Measurements from ENCODE around the gene KMT5B.

Gene KMT5B

DNA sequence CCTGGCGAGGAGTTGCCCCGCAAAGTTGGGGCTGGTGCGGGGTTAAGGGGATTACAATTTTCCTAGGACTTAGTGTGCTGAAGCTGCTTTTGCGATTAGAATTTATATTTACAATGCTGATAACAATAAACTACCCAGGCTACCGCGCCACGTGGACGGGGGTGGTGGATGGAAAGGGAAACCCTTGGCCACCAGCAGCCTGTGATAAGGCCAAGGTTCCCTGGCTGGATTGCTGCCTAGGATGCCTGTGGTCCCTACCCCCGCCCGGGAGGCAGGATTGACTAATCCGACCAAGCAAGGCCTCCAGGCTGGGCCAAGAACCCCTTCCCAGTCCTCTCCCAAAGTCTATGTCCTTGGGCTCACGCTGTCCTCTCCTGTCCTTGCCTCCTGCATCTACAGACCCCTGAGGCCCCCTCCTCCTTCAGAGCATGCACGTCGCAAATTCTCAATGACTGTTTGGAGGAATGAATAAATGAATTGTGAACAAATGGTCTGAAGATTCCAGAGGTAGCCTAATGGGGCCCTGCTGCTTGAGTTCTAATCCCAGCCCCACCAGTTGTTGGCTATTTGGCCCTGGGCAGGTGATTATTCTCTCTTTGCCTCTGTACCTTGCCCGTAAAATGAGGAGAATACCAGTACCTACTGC is 84.3 kb downstream of the KMT5B start:
- Histone ChIP-seq H3K36me3 (no peaks in the 10 kb centered on the region), H3K27ac (no peak overlapping the region), H3K4me3 (ENCODE audit: low read depth in 1 of 2, low read length in 1 of 2) (peak overlapping the region; percentile 39 to 60), H3K27me3 (peaks cover 7% of the 10 kb centered on the region), H3K4me1 (ENCODE audit: control insufficient read depth in 1 of 2, insufficient read depth in 1 of 2, low read depth in 1 of 2, low read length in 1 of 2) (peaks cover 24 to 26% of the 10 kb centered on the region in 2 experiments), H3K9me3 (no peaks in the 10 kb centered on the region)
- TF ChIP-seq CTCF (IDR thresholded peaks at IDR 0.05) = no peak

DNA sequence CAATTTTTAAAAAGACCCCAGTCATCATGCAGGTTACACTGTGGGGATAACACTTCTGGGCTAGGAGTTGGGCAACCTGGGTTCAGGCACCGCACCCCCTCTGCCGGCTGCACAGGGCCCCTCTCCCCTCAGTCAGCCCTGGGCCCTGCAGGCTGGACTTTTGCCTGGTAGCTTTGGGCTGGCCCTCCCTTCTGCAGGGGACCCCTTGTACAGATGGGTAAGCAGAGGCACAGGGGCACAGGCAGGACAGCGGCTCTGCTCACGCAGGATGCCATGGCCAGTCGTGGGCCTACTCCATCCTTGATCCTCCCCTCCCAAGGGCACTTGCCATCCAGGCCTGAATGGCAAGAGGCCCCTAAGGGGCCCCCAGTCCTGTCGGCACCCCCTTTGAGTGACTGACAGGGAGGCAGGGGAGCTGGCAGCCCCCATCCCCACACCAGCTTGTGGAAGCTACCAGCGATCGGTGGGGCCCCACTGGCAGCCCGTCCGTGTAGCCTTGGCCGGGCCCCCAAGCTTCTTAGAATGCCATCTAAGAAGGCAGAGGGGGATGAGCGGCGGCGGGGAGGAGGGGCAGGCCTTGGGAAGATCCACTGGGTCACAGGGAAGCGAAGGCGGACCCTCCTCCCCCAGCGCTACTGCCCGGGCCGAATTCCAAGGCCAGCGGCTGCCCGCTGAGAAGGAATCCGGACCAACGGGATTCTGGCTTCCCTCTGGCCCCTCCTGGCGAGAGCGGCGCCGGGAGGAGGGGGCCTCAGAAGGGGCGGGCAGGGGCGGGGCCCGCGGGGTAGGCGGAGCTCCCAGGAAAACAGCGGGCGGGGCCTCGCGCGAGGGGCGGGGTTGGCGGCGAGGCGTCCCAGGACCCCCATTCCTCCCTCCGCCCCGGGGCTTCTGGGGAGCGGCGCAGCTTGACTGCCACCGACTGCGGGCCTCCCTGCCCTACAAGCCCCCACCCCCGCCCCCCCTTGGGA is 85.1 kb downstream of the KMT5B start:
- Histone ChIP-seq H3K27ac (no peak overlapping the region), H3K4me3 (ENCODE audit: low read depth in 1 of 2, low read length in 1 of 2) (peak overlapping the region; percentile 39 to 60), H3K4me1 (ENCODE audit: control insufficient read depth in 1 of 2, insufficient read depth in 1 of 2, low read depth in 1 of 2, low read length in 1 of 2) (peaks cover 24 to 26% of the 10 kb centered on the region in 2 experiments), H3K27me3 (peaks cover 7% of the 10 kb centered on the region), H3K9me3 (no peaks in the 10 kb centered on the region), H3K36me3 (no peaks in the 10 kb centered on the region)
- TF ChIP-seq CTCF (IDR thresholded peaks at IDR 0.05) = no peak

DNA sequence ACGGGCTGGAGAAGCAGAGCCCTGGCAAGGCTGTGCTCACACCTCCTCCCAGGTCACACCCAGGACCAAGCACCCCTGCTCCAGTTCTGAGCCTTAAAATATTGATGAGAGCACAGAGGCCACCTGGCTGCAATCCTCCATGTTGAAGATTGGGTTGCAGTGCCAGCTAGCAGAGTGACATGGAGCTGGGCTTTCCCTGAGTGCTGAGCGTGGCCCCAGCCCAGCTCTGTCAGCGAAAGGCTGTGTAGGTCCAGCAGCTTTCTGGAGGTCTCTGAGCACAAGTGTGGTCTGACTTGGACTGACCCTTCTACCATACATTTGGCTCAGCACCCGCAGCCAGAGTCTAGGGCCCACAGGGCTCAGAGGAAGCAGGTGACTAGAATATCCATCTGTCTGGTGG is 87.9 kb downstream of the KMT5B start:
- TF ChIP-seq CTCF (IDR thresholded peaks at IDR 0.05) = no peak
- Histone ChIP-seq H3K36me3 (no peaks in the 10 kb centered on the region), H3K27ac (no peak overlapping the region), H3K4me3 (ENCODE audit: low read depth in 1 of 2, low read length in 1 of 2) (no peak overlapping the region), H3K4me1 (ENCODE audit: control insufficient read depth in 1 of 2, insufficient read depth in 1 of 2, low read depth in 1 of 2, low read length in 1 of 2) (peaks cover 34 to 36% of the 10 kb centered on the region in 2 experiments), H3K9me3 (no peaks in the 10 kb centered on the region), H3K27me3 (peaks cover 7% of the 10 kb centered on the region)

DNA sequence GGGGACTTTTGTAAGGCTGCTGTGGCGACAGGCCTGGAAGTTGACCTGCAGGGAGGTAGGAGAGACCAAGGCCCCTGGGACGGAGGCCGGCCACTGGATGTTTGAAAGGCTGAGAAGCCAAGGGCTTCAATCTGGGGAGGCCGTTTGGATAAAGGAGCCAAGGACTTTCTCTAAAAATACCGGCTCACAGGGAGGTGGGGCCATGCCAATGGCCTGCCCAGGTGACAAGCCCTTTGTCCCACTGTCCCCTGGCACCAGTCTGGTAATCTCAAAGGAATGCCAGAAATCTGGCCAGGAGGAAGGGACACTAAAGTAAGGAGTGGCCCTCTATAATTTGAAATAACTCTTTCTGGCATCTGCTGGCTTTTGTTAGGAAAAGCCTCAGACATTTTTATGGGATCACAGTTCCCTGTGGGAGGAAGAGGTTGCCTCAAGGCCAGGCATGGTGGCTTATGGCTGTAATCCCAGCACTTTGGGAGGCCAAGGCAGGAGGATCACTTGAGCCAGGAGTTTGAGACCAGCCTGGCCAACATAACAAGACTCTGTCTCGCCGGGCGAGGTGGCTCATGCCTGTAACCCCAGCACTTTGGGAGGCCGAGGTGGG is 90.1 kb downstream of the KMT5B start:
- no peaks in the 10 kb centered on the region for H3K9me3 ChIP-seq
- no peak for TF ChIP-seq CTCF (IDR thresholded peaks at IDR 0.05)

DNA sequence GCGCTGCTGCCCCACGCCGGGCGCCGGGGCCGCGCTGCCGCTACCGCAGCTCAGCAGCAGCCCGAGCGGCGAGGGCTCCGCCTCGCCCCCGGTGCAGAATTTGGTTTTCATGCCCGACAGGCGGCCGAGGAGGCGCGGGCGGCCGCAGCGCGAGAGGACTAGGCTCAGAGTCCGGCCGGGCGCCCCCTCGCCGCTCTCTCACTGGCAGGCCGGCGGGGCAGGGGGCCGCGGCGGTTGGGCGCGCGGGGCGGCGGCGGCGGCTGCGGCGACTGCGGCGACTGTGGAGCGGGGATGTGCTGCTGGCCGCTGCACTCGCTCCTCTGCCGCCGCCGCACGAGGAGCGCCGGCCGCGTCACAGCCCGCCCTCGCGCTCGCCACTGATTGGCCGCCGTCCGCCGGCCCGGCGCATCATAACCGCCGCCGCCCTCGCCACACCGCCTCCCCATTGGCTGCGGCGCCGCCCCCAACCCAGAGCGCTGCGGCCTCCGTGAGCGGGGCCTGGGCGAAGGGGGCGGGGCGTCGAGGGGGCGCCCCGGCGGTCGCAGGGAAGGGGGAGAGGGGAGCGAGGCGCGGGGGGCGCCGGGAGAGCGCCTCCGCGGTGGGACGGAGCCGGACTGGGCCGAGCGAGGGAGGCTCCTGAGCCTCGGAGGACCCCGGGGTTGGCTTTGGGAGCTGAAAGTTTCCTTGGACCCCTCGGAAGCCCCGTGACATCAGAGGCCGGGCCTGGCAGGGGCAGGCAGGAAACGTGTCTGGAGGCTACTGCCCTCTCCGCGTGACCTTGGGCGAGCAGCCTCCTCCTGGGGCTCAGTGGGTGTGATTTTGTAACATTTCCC is 91.8 kb downstream of the KMT5B start, which contains the start of gene CHKA:
TSS of gene CHKA (minus strand) at position 322 of the 833 bp plus-strand sequence. CDS start at position 111, 211 bp downstream.
- Histone ChIP-seq H3K27me3 (no peaks in the 10 kb centered on the region), H3K27ac (peak within 1 kb of the TSS; percentile 93), H3K9me3 (no peaks in the 10 kb centered on the region), H3K4me3 (ENCODE audit: low read depth in 1 of 2, low read length in 1 of 2) (peak within 1 kb of the TSS; percentile 79 to 89), H3K4me1 (ENCODE audit: control insufficient read depth in 1 of 2, insufficient read depth in 1 of 2, low read depth in 1 of 2, low read length in 1 of 2) (peaks cover 36 to 37% of the 10 kb centered on the region in 2 experiments), H3K36me3 (no peaks in the 10 kb centered on the region)
- peak; percentile 34 for TF ChIP-seq CTCF (IDR thresholded peaks at IDR 0.05)

More for the DNA sequence above, 90.1 kb downstream of the KMT5B start:
- peaks cover 44 to 50% of the 10 kb centered on the region in 2 experiments for H3K4me1 ChIP-seq (ENCODE audit: control insufficient read depth in 1 of 2, insufficient read depth in 1 of 2, low read depth in 1 of 2, low read length in 1 of 2)
- no peaks in the 10 kb centered on the region for H3K27me3 ChIP-seq
- H3K36me3 ChIP-seq = no peaks in the 10 kb centered on the region
- H3K4me3 ChIP-seq (ENCODE audit: low read depth in 1 of 2, low read length in 1 of 2) = no peak overlapping the region
- no peak overlapping the region for H3K27ac ChIP-seq

Measured in neutrophil (primary cell).